Dedifferentiated amniotic fluid mesenchymal stem cell (primary cell): ENCODE data around the gene LGALS7B.
"Not testable (repeated sequence)": the region's sequence is repeated elsewhere in the genome, so short reads cannot be mapped to it uniquely, and the experiment has no call there.

Experiments used
- DNase-seq: peaks from one replicate; pipeline ENCODE4 v3.0.0-alpha.2; 2016; ENCODE audit errors: extremely low spot score

Gene LGALS7B

DNA sequence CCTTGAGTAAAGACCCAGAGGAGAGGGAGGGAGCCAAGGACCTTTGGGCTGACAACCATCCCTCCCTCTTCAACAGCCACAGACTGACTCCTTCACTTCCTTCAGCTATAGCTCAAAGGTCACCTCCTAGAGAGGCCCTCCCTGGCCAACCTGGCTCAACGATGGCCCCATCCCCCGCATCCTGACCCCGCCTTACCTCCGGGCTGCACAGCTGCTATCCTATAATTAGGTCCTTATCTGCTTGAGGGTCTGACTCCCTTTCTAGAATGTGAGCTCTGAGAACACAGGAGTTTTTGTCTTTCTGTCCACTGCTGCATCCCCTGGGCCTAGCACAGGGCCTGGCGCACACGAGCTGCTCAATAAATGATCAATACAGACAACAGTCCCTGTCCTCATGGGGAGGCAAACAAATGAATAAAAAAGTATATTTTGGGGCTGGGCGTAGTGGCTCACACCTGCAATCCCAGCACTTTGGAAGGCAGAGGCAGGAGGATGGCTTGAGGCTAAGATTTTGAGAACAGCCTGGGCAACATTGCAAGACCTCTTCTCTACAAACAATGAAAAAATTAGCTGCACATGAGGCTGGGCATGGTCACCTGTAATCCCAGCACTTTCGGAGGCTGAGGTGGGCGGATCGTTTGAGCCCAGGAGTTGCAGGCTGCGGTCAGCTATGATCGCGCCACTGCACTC lies 30.4 kb downstream of the LGALS7B start:
- DNase-seq = no peak

DNA sequence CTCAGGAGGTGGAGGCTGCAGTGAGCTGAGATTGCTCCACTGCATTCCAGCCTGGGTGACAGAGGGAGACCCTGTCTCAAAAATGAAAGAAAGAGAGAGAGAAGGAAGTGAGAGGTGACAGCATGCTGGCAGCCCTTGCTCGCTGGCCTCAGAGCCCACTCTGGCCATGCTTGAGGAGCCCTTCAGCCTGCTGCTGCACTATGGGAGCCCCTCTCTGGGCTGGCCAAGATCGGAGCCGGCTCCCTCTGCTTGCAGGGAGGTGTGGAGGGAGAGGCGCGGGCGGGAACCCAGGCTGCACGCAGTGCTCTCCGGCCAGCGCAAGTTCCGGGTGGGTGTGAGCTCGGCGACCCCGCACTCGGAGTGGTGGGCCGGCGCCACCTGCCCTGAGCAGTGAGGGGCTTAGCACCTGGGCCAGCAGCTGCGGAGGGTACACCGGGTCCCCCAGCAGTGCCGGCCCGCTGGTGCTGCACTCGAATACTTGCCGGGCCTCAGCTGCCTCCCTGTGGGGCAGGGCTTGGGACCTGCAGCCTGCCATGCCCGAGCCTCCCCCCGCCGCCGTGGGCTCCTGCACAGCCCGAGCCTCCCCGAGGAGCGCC lies 32.3 kb downstream of the LGALS7B start:
- not testable (repeated sequence) for DNase-seq

DNA sequence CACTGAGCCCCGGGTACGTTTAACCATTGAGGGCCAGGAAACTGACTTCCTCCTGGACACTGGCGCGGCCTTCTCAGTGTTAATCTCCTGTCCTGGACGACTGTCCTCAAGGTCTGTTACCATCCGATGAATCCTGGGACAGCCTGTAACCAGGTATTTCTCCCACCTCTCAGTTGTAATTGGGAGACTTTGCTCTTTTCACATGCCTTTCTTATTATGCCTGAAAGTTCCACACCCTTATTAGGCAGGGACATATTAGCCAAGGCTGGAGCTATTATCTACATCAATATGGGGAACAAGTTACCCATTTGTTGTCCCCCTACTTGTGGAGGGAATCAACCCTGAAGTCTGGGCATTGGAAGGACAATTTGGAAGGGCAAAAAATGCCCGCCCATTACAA lies 36.9 kb downstream of the LGALS7B start:
- not testable (repeated sequence) for DNase-seq

DNA sequence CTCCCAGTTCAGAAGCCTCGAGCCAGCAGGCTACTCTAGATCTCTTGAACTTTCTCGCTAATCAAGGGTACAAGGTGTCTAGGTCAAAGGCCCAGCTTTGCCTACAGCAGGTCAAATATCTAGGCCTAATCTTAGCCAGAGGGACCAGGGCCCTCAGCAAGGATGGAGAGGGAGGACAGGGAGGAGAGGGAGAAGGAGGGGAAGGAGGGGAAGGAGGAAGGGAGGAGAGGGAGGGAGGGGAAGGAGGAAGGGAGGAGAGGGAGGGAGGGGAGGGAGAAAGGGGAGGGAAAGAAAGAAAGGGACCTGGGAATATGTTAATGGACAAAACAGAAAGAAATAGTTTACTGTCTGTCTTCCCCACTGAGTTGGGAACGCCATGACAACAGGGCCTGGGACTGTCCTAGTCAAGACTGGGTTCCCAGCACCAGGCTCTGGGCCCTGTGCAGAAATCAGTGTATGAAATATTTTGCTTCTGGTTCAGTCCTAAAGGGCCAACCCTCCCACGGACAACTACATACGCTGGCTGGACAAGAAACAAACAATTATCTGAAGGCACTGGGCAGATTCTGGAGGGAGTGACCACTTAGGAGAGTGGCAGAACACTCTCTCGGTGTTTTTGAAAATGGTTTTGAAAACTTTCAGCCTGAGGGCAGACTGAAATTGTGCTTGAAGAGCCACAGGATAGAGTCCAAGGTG lies 38.0 kb downstream of the LGALS7B start:
- no peak for DNase-seq

DNA sequence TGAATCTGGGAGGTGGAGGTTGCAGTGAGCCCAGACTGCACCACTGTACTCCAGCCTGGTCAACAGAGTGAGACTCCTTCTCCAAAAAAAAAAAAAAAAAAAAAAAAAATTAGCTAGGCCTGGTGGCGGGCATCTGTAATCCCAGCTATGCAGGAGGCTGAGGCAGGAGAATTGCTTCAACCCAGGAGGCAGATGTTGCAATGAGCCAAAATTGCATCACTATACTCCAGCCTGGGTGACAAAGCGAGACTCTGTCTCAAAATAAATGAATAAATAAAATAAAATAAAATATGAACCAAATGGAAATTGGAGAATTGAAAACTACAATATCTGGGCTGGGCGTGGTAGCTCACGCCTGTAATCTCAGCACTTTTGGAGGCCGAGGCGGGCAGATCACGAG lies 40.2 kb downstream of the LGALS7B start:
- not testable (repeated sequence) for DNase-seq

DNA sequence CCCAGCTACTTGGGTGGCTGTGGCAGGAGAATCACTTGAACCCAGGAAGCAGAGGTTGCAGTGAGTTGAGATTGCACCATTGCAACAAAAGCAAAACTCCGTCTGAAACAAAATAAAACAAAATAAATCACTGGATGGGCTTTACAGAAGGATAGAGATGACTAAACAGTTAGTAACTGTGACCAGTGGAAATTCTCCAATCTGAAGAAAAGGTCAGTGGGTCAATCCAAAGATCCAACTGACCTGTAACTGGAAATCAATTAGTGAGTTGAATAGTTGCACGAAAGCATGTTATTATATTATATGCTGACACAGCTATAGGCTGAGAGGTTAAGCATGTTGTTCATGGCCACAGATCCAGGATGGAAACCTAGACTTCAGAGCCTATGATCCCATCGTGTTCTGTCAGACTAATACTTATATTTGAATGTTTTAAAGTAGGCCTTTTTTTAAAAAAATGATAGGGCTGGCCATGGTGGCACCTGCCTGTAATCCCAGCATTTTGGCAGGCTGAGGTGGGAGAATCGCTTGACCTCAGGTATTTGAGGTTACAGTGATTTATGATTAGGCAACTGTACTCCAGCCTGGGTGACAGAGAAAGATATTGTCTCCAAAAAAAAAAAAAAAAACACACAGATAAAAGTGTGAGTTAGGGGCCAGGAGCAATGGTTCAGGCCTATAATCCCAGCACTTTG lies 41.2 kb downstream of the LGALS7B start:
- DNase-seq = no peak

DNA sequence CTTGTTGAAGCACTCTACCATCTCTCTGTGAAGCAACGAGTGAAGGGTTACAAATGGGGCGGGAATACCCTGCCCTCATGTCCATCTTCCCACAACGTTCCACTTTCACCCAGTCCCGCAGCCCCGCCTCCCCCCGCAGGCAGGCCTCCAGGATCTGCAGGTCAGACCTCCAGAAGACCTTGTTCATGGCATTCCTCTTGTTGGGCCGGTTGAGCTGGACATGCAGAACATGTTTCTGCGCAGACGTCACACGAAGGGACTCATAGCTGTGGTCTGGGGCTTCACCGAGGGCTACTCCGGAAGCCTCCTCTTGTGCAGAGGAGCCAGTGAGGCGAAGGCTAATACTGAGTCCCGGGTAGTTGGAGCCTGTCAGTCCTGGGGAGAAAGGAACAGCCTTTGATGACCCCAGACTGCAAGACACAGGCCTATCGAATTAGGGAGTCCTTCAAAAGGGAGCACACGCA lies 42.2 kb downstream of the LGALS7B start:
- peak; percentile 74 for DNase-seq

DNA sequence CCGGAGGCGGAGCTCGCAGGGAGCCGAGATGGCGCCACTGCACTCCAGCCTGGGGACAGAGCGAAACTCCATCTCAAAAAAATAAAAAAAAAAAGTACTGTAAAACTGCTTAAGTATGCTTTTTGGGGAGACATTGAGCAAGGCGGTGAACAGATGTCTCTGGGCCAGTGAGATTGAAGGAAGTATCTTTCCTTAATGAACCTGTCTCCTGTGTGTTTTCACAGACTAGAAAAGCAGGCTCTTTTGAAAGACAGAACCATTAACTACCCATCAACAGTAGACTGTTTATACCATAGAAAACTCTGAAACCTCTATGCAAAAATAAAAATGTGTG lies 44.1 kb downstream of the LGALS7B start:
- no peak for DNase-seq

DNA sequence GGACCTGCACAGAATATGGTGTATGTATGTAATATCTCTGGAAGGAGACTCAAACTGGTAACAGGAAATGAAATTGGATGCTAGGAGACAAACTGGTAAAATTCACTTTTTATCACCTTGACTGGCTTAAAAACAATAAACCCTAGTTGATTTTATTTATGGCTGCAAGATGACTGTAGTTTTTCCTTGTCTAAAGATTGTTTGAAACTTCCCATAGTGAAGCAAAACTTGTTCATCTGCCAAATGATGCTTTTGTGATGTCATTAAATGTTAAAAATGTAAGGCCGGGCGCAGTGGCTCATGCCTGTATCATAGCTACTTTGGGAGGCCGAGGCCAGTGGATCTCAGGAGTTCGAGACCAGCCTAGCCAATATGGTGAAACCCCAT lies 45.1 kb downstream of the LGALS7B start:
- no peak for DNase-seq

DNA sequence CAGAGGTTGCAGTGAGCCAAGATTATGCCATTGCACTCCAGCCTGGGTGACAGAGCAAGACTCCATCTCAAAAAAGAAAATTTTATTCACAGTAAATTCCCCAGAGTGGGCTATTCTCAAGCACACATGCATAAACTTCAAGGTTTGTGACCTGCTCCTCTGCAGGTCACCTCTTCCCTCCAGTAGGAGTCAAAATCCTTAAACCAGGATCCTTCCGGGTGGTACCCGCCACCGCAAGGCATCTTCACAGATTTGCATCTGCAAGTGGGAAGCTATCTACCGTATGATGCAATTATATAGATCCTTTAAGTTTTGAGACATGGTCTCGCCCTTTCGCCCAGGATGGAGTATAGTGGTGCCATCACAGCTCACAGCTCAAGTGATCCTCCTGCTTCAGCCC lies 45.6 kb downstream of the LGALS7B start:
- DNase-seq = no peak

DNA sequence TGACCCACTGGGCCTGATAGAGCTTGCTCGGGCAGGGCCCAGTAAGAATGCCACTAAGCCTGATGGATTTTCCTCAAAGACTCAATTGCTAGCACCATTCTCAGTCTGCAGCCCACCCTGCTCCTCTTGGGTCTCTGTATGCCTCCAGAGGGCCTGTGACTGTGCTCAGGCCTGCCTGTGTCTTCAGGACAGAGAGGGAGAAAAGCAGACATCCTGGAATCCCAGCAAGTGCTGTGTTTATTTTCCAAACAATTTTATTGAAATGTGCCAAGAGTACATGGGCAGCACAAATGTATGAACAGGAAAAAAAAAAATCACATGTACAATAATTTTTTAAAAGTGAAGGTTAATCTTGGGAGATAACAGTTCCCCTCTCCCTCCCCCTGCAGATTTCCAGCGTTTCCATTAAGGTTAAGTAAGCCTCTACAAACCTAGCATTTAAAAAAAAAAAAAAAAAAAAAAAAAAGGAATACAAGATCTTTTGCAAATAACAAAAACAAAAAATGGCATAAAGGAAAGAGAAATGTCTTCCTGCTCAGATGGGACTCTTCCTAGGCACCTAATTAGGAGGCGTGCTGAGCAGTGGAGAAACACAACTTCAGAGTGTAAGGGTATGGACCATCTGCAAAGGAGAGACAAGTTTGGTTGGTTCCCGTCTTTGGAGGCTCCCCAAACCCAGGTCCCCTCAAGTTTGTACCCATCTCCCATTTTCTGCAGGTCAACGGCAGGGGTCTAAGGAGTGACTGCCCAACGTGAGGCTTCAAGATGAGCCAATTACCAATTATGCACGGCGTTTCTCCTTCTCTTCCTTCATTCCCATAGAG lies 47.4 kb downstream of the LGALS7B start:
- DNase-seq = no peak

DNA sequence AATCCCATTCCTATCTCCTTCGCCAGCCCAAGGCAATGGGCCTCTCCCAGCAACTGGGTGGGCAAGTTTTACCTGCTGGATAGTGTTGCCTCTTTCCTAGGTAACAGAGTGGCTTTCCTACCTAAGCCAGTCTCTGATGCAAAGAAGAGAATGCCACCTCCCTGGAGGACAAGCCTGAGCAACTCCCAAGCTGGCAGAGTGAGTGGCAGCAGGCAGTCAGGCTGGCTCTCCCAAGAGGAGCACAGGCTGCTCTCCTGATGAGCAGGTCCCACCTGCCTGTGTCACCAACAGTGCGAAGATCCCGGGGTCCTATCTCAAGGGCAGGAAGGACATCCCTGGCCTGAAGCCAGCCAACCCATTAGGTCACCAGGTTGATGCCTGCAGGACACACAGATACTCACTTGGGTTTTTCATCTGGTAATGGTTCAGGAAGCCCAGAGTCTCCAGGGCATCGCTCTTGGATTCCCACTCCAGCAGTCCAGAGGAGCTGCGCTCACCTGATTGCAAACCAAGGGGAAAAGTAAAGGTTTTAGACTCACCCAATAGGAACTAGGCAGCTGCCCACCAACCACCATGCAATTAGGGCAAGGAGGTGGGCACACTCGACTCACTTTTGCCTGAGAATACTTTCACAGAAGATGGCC lies 48.1 kb downstream of the LGALS7B start:
- no peak for DNase-seq

DNA sequence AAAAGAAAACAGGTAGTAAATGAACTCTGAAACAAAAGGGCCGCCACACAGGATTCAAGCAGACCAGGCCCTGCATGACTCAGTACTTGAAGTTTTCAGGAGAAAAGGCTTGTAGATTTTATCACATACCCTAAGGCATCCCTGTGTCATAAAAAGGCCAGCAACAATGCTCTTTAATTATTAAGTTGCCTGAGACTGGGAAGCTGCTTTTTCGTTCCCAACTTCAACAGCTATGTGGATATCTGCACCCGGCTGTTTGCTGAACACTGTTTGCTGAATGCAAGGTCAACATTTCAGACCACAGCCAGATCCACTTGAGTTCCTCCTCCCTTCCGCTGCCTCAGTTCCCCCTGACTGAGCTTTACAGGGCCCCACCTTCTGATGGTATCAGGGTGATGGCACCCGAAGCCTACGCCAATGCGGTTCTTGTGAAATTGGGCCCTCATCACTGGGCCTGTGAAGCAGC lies 48.7 kb downstream of the LGALS7B start:
- DNase-seq = no peak

DNA sequence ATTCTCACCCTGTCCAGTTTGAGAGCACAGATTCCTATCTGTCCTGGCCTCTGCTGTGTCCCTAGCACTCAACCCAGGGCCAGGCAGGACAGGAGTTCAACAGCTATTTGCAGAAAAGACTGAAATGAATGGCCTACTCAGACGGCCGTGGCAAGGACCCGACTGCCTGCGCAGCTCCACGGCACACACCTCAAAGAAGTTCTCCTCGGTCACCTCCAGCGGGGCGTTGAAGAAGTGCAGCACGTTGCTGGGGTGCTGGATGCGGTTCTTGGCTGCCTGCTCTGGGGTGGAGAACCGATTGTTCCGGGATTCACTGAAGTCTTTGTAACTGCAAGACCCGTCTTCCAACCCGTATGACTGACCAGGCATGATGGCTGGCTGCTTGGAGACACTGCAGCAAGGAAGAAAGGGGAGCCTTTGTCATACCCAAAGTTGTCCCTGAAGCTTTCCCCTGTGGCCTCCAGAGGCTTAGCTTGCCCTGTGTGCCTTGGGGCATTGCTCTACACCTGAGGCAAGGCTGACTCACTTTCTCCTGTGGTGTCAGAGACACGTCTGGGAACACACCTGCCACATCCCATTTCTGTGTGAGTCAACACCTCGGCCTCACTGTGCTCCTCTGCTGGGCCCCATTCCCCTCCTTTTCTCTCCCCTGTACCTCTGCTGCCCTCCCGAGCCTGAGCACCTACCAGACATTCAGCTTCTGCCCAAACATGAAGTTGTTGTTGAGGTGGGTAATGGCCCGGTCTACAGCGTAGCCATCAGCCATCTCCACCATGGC lies 49.4 kb downstream of the LGALS7B start:
- no peak for DNase-seq

DNA sequence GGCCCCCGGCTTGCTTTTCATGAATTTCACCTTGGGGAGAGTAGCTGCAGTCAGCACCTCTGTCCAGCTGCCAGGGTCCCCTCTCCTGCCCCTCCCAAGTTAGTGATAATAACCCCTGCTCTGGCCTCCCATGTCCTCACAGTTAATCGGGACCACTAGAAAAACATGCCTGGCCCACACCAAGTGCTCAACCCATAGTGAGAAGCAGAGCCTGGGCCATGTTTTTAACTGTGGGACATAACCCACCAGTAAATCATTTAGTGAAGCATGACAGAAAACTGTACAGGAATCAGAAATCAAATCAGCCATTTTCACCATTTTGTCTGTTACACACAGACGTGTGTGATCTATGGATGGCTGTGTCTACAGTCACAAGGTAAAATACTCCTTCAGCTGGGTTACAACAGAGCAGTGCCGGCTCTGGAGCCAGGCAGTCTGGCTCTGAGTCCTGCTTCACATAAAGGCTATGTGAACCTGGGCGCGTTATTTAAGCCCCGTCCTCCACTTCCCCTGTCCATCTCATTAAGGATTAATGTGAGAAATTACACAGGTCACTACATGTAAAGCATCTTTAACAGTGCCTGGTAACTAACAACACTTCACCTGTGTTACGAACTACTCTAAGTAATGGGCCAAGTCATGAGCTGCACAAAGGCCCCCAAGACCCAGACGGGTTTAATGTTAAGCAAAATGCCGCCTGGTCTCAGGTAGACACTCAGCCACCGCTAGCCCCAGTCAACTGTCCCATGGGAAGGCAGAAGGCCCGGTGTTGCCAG lies 50.2 kb downstream of the LGALS7B start:
- DNase-seq = no peak

DNA sequence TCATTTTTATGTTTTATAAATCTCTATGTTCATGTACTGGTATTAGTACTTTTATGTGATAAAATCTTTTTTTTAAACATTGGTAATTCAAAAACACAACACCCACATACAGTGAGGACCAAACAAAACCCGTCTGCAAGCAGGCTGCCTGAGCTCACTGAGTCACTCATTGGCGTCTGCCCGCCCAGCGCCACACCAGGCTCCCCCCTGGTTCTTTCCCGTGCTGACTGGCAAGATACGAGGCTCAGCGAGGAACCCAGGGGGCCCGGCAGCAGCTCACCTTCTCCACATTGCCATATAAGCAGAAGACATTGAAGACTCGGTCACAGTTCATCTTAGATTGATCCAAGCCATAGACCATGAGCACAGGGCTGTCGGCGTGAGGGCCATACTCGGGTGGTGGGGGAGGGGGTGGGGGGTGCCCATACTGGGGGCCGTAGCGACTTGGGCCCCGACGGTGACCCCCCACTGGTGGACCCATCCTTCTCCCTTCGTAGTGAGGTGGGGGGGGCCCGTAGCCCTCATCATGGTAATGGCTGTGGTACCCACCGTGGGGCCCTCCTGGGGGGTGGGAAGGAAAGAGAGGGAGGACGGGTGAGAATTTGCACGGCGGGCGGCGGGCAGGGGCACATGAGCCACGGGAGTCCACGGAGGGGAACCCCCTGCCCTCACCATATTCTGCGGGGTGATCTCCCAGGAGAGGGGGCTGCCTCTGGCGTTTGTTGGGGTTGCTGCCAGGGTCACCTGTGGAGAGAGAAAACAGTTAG lies 51.0 kb downstream of the LGALS7B start:
- no peak for DNase-seq

DNA sequence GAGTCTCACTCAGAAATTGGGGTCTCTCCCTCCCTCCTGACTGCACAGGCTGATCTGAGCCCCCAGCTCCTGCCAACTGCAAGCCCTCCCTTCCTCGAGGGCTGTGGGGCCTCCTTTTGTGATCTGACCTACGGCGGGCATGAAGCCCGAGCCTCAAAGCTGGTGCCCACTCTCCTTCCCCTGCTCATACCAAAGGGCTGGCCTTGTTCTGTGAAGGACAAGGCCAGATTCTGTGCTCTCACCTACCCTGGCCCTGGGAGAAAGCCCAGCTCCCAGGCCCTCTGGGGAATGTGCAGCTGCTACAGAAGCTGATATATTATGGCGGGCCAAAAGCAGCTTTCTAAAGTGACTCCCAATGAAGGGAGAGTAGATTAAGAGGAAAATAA lies 51.6 kb downstream of the LGALS7B start:
- no peak for DNase-seq
